WTC11 (cell line): ENCODE measurements around the gene SMOC1. TPM values are rescaled to one million over a fixed set of nuclear protein-coding genes. Genes with fewer than 3 reads are reported as not detected.

Experiments
- ATAC-seq: fragments of 200-7000 bp; cut with Tn5 transposase; 2 replicates; pipeline ENCODE4 v1.10.0; 2021; ENCODE audit warnings: mild to moderate bottlenecking, moderate library complexity
- CTCF ChIA-PET: fragments of 300-600 bp; sonication (Branson Sonifier 250); formaldehyde crosslinking; loops from one replicate; lab custom pipeline; 2021; ENCODE audit warnings: antibody characterized with exemption; lab: Charles Lee
- POLR2A ChIA-PET: fragments of 350-600 bp; sonication (Branson Sonifier 250); formaldehyde crosslinking; loops from one replicate; lab custom pipeline; 2021; ENCODE audit warnings: antibody characterized with exemption; lab: Charles Lee
- DNase-seq: peaks from one replicate; pipeline ENCODE4 v3.0.0; 2021; ENCODE audit warnings: low spot score
- H3K27ac Mint-ChIP-seq: 2 replicates; pipeline ENCODE4 v1.8.0; 2021; ENCODE audit warnings: mixed read lengths
- H3K27me3 Mint-ChIP-seq: 2 replicates; pipeline ENCODE4 v1.8.0; 2021; ENCODE audit warnings: low read depth, mild to moderate bottlenecking, moderate library complexity, mixed read lengths
- H3K36me3 Mint-ChIP-seq: 2 replicates; pipeline ENCODE4 v1.8.0; 2021; ENCODE audit warnings: mixed read lengths
- H3K4me1 Mint-ChIP-seq: 2 replicates; pipeline ENCODE4 v1.8.0; 2022; ENCODE audit warnings: mixed read lengths
- H3K4me3 Mint-ChIP-seq: 2 replicates; pipeline ENCODE4 v1.8.0; 2021; ENCODE audit warnings: mild to moderate bottlenecking, moderate library complexity, mixed read lengths
- H3K9me3 Mint-ChIP-seq: 2 replicates; pipeline ENCODE4 v1.8.0; 2021; ENCODE audit warnings: mixed read lengths
- AFF4 ChIP-seq: sonication (generic); formaldehyde crosslinking; IDR thresholded peaks from 2 replicates; pipeline ENCODE4 v1.8.1; 2023; ENCODE audit warnings: mild to moderate bottlenecking, missing genetic modification reagents, borderline replicate concordance
- CDX4 ChIP-seq: fragments of 250-450 bp; sonication (Bioruptor Pico); IDR thresholded peaks from 2 replicates; pipeline ENCODE4 v1.9.0; 2021; ENCODE audit warnings: moderate library complexity, mild to moderate bottlenecking, inconsistent platforms, borderline replicate concordance
- CREB1 ChIP-seq: sonication (generic); formaldehyde crosslinking; IDR thresholded peaks from 2 replicates; pipeline ENCODE4 v1.8.0; 2023; ENCODE audit warnings: mild to moderate bottlenecking, missing genetic modification reagents
- E2F4 ChIP-seq: sonication (generic); formaldehyde crosslinking; IDR thresholded peaks from 2 replicates; pipeline ENCODE4 v1.8.1; 2022; ENCODE audit warnings: low read depth, mild to moderate bottlenecking, moderate library complexity, missing genetic modification reagents, borderline replicate concordance
- GTF2I ChIP-seq: fragments of 250-450 bp; sonication (Bioruptor Pico); conservative IDR thresholded peaks from 2 replicates; pipeline ENCODE4 v1.4.0; 2021; ENCODE audit warnings: mild to moderate bottlenecking
- IRF2 ChIP-seq: sonication (generic); formaldehyde crosslinking; IDR thresholded peaks from 2 replicates; pipeline ENCODE4 v1.8.0; 2022; ENCODE audit warnings: low read depth, missing genetic modification reagents, borderline replicate concordance
- NR2C2 ChIP-seq: sonication (generic); formaldehyde crosslinking; IDR thresholded peaks from 2 replicates; pipeline ENCODE4 v1.8.0; 2022; ENCODE audit warnings: mild to moderate bottlenecking, missing genetic modification reagents
- PRRX2 ChIP-seq: fragments of 250-450 bp; sonication (Bioruptor Pico); IDR thresholded peaks from 2 replicates; pipeline ENCODE4 v1.8.0; 2021; ENCODE audit warnings: mild to moderate bottlenecking
- TEAD1 ChIP-seq: sonication (generic); formaldehyde crosslinking; IDR thresholded peaks from 2 replicates; pipeline ENCODE4 v1.8.0; 2022; ENCODE audit warnings: mild to moderate bottlenecking, missing genetic modification reagents
- ZNF138 ChIP-seq: sonication (generic); formaldehyde crosslinking; conservative IDR thresholded peaks from 2 replicates; pipeline ENCODE4 v1.8.1; 2022; ENCODE audit warnings: mild to moderate bottlenecking, moderate library complexity, missing genetic modification reagents
- ZNF423 ChIP-seq: fragments of 250-450 bp; sonication (Bioruptor Pico); IDR thresholded peaks from 2 replicates; pipeline ENCODE4 v2.1.2; 2022; ENCODE audit warnings: mild to moderate bottlenecking, moderate library complexity
- total RNA-seq: library from RNA; stranded (reverse); gene quantifications from 3 replicates; pipeline ENCODE4 v1.2.3, GENCODE V29; 2021
- TF ChIP-seq, protein P1 (sequence below): sonication (generic); formaldehyde crosslinking; IDR thresholded peaks from 2 replicates; pipeline ENCODE4 v1.8.0; 2023; ENCODE audit warnings: mild to moderate bottlenecking, missing genetic modification reagents
- TF ChIP-seq, protein P2 (sequence below): sonication (generic); formaldehyde crosslinking; IDR thresholded peaks from 2 replicates; pipeline ENCODE4 v1.8.1; 2022; ENCODE audit warnings: missing genetic modification reagents, borderline replicate concordance
- TF ChIP-seq, protein P3 (sequence below): fragments of 250-450 bp; sonication (Bioruptor Pico); IDR thresholded peaks from 2 replicates; pipeline ENCODE4 v1.9.0; 2021; ENCODE audit warnings: mild to moderate bottlenecking

The SMOC1 gene
- total RNA-seq, 1 experiment from 2014 or later = 1.1 TPM

DNA sequence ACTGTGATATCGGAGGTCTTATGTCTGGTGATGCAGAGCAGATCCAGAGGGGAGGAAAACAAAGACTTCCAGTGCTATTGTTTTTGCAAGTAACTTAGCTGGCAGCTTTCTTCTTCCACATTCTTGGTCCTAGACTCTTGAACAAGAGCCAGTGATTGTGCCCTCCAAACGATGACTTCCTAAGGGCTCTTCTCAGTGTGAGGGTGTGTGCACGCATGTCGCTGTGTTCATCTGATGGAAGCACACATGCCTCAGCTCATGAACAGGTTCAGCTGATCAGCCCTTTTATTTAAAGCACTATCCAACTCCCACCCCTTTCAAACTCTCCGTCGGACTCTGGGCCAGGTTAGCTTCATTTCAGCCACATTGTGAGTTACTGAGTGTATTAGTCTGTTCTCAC is 59.5 kb downstream of the SMOC1 start:
- ChIA-PET POLR2A (no interaction called here), CTCF (no interaction called here)
- Mint-ChIP-seq H3K4me3 (no peak overlapping the region), H3K27me3 (no peaks in the 10 kb centered on the region), H3K36me3 (no peaks in the 10 kb centered on the region), H3K9me3 (no peaks in the 10 kb centered on the region), H3K4me1 (no peaks in the 10 kb centered on the region), H3K27ac (no peak overlapping the region)
- no peak for DNase-seq
- TF ChIP-seq GTF2I (CRISPR knock-in tag) = no peak
- TF ChIP-seq PRRX2 (CRISPR knock-in tag) = no peak
- no peak for TF ChIP-seq AFF4
- TF ChIP-seq, protein P1, sequence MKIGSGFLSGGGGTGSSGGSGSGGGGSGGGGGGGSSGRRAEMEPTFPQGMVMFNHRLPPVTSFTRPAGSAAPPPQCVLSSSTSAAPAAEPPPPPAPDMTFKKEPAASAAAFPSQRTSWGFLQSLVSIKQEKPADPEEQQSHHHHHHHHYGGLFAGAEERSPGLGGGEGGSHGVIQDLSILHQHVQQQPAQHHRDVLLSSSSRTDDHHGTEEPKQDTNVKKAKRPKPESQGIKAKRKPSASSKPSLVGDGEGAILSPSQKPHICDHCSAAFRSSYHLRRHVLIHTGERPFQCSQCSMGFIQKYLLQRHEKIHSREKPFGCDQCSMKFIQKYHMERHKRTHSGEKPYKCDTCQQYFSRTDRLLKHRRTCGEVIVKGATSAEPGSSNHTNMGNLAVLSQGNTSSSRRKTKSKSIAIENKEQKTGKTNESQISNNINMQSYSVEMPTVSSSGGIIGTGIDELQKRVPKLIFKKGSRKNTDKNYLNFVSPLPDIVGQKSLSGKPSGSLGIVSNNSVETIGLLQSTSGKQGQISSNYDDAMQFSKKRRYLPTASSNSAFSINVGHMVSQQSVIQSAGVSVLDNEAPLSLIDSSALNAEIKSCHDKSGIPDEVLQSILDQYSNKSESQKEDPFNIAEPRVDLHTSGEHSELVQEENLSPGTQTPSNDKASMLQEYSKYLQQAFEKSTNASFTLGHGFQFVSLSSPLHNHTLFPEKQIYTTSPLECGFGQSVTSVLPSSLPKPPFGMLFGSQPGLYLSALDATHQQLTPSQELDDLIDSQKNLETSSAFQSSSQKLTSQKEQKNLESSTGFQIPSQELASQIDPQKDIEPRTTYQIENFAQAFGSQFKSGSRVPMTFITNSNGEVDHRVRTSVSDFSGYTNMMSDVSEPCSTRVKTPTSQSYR (CRISPR knock-in tag) = no peak
- TF ChIP-seq ZNF423 (CRISPR knock-in tag) = no peak
- no peak for TF ChIP-seq NR2C2
- no peak for TF ChIP-seq CDX4 (CRISPR knock-in tag)
- TF ChIP-seq, protein P2, sequence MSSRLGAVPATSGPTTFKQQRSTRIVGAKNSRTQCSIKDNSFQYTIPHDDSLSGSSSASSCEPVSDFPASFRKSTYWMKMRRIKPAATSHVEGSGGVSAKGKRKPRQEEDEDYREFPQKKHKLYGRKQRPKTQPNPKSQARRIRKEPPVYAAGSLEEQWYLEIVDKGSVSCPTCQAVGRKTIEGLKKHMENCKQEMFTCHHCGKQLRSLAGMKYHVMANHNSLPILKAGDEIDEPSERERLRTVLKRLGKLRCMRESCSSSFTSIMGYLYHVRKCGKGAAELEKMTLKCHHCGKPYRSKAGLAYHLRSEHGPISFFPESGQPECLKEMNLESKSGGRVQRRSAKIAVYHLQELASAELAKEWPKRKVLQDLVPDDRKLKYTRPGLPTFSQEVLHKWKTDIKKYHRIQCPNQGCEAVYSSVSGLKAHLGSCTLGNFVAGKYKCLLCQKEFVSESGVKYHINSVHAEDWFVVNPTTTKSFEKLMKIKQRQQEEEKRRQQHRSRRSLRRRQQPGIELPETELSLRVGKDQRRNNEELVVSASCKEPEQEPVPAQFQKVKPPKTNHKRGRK (CRISPR knock-in tag) = no peak
- TF ChIP-seq CREB1 (CRISPR knock-in tag) = no peak
- no peak for TF ChIP-seq IRF2
- TF ChIP-seq, protein P3, sequence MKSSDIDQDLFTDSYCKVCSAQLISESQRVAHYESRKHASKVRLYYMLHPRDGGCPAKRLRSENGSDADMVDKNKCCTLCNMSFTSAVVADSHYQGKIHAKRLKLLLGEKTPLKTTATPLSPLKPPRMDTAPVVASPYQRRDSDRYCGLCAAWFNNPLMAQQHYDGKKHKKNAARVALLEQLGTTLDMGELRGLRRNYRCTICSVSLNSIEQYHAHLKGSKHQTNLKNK = no peak
- no peak for TF ChIP-seq E2F4 (CRISPR knock-in tag)
- TF ChIP-seq TEAD1 (CRISPR knock-in tag) = no peak
- no peak for TF ChIP-seq ZNF138
- ATAC-seq = no peak
